HepG2 (cell line): Measurements from ENCODE around the gene CAPRIN1. TPM values are rescaled to one million over a fixed set of nuclear protein-coding genes. Genes with fewer than 3 reads are reported as not detected.

ENCODE experiments used
- AGO1 ChIP-seq: fragments of 200-400 bp; formaldehyde crosslinking; IDR thresholded peaks from 2 replicates; pipeline ENCODE4 v1.6.1; 2017; ENCODE audit warnings: mild to moderate bottlenecking, low read depth, low read length, moderate library complexity; ENCODE audit not compliant: poor library complexity, severe bottlenecking
- CHD4 ChIP-seq: fragments of 200-600 bp; sonication (generic); IDR thresholded peaks from 2 replicates; pipeline ENCODE4 v1.7.0; 2017; ENCODE audit warnings: mild to moderate bottlenecking, low read length, borderline replicate concordance
- IKZF1 ChIP-seq: fragments of 450-650 bp; IDR thresholded peaks from 2 replicates; pipeline ENCODE4 v1.7.1; 2016
- KDM5A ChIP-seq: fragments of 200-600 bp; sonication (generic); IDR thresholded peaks from 2 replicates; pipeline ENCODE4 v1.7.0; 2018; ENCODE audit warnings: antibody characterized with exemption, mild to moderate bottlenecking, low read length, borderline replicate concordance
- MTF2 ChIP-seq: sonication (generic); formaldehyde crosslinking; IDR thresholded peaks from 2 replicates; pipeline ENCODE4 v1.5.0; 2020; ENCODE audit warnings: missing genetic modification reagents, borderline replicate concordance
- STAT6 ChIP-seq: sonication (generic); formaldehyde crosslinking; IDR thresholded peaks from 2 replicates; pipeline ENCODE4 v1.4.0; 2020; ENCODE audit warnings: missing genetic modification reagents, mild to moderate bottlenecking, borderline replicate concordance
- TSC22D2 ChIP-seq: sonication (generic); formaldehyde crosslinking; IDR thresholded peaks from 2 replicates; pipeline ENCODE4 v1.5.1; 2020; ENCODE audit warnings: missing genetic modification reagents, mild to moderate bottlenecking, borderline replicate concordance
- ZFAT ChIP-seq: sonication (generic); formaldehyde crosslinking; conservative IDR thresholded peaks from 2 replicates; pipeline ENCODE4 v1.8.1; 2023; ENCODE audit warnings: missing genetic modification reagents, inconsistent platforms
- ZFY ChIP-seq: sonication (generic); formaldehyde crosslinking; IDR thresholded peaks from 2 replicates; pipeline ENCODE4 v1.4.0; 2020; ENCODE audit warnings: missing genetic modification reagents
- ZNF235 ChIP-seq: sonication (generic); formaldehyde crosslinking; IDR thresholded peaks from 2 replicates; pipeline ENCODE4 v1.8.1; 2023; ENCODE audit warnings: mild to moderate bottlenecking, missing genetic modification reagents, borderline replicate concordance
- ZNF431 ChIP-seq: sonication (generic); formaldehyde crosslinking; IDR thresholded peaks from 2 replicates; pipeline ENCODE4 v1.9.0; 2022; ENCODE audit warnings: missing genetic modification reagents, low read depth, mild to moderate bottlenecking, borderline replicate concordance
- ZNF451 ChIP-seq: sonication (generic); formaldehyde crosslinking; IDR thresholded peaks from 2 replicates; pipeline ENCODE4 v1.5.0; 2020; ENCODE audit warnings: mild to moderate bottlenecking, missing genetic modification reagents
- ZNF878 ChIP-seq: sonication (generic); formaldehyde crosslinking; IDR thresholded peaks from 2 replicates; pipeline ENCODE4 v1.8.1; 2023; ENCODE audit warnings: mild to moderate bottlenecking, missing genetic modification reagents, moderate library complexity
- polyA plus RNA-seq, 8 experiments: library from polyadenylated mRNA; depleted of rRNA in 3 of 8; stranded (reverse) in 7 of 8; unstranded in 1 of 8; fragments of >200 nt; fragmentation: Illumina TruSeq in 4 of 8; extraction: Trizol in 4 of 8; gene quantifications; 2 replicates each; pipeline versions ENCODE4 v1.2.1 to v1.2.3, GENCODE V29; 2011 to 2016; ENCODE audit warnings: low read depth in 4 of 8, missing spikeins in 1 of 8, mixed read lengths in 1 of 8; ENCODE audit not compliant: insufficient read depth in 1 of 8
- total RNA-seq, 5 experiments: library from RNA; depleted of rRNA; stranded (reverse); fragments of >200 nt; fragmentation: Illumina TruSeq; extraction: Trizol; gene quantifications; 2 replicates each; pipeline ENCODE4 v1.2.3, GENCODE V29; 2016; ENCODE audit warnings: low read depth in 1 of 5
- TF ChIP-seq, protein P1 (sequence below), 2 experiments: fragments of 450-650 bp in 1 of 2; sonication (generic) in 1 of 2; formaldehyde crosslinking in 1 of 2; IDR thresholded peaks; 2 replicates each; pipeline versions ENCODE4 v1.6.1 to v1.8.0; 2016 to 2022; ENCODE audit warnings: antibody characterized with exemption in 1 of 2, mild to moderate bottlenecking in 1 of 2, missing genetic modification reagents in 1 of 2
- TF ChIP-seq, protein P2 (sequence below): sonication (generic); formaldehyde crosslinking; IDR thresholded peaks from 2 replicates; pipeline ENCODE4 v1.8.1; 2022; ENCODE audit warnings: mild to moderate bottlenecking, missing genetic modification reagents

The CAPRIN1 gene
- total and polyA plus RNA-seq, 2 of the 13 experiments (the other 11 are each of a cell fraction or from before 2014, with no cell fraction given), result 114 to 162 TPM

DNA sequence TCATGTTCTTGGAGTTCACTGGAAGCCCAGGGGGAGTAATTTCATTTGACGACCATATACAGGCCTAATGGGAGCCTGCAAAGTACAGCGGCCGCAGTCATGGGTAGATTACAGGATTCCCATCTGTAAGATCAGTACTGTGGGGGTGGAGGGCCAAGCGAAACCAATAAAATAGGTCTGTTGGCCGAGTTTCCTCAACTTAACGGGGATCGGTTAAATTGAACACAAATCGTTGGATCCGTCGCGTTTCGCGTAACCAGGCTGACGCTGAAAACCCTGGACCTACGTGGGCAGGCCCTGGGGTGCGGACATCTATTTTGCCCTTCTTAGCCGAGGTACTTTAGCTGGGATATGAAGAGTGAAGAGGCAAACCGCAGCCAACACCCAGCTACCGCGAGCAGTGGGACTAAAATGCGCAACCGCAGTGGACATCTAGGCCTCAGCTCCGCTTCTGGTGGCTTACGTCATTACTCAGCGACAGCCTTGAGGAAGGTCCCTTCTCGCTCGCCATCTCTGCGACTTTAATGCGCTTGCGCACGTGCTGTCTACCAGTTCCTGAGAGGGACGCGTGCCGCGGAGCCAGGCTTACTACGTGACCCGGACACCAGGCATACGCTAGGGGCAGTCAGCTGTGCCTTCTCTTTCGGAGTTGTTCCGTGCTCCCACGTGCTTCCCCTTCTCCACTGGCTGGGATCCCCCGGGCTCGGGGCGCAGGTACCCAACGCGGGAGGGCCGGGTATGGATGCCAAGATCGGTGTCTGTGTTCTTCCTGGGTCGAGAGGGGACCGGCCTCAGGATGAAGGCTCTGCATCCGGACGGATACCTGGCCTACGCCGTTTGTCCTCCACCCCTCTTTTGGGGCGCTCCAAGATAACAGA lies 53.8 kb downstream of the CAPRIN1 start, which contains the start of gene NAT10 (continued):
- peak; percentile 80; the same call in 1 of the 2 replicates for TF ChIP-seq STAT6 (CRISPR knock-in tag)
- TF ChIP-seq ZNF878 (CRISPR knock-in tag), result no peak
- TF ChIP-seq ZNF235 (CRISPR knock-in tag), result no peak
- TF ChIP-seq CHD4, result no peak
- peak; percentile 79; the same call in 1 of the 2 replicates for TF ChIP-seq ZNF431 (CRISPR knock-in tag)
- TF ChIP-seq, protein P1, sequence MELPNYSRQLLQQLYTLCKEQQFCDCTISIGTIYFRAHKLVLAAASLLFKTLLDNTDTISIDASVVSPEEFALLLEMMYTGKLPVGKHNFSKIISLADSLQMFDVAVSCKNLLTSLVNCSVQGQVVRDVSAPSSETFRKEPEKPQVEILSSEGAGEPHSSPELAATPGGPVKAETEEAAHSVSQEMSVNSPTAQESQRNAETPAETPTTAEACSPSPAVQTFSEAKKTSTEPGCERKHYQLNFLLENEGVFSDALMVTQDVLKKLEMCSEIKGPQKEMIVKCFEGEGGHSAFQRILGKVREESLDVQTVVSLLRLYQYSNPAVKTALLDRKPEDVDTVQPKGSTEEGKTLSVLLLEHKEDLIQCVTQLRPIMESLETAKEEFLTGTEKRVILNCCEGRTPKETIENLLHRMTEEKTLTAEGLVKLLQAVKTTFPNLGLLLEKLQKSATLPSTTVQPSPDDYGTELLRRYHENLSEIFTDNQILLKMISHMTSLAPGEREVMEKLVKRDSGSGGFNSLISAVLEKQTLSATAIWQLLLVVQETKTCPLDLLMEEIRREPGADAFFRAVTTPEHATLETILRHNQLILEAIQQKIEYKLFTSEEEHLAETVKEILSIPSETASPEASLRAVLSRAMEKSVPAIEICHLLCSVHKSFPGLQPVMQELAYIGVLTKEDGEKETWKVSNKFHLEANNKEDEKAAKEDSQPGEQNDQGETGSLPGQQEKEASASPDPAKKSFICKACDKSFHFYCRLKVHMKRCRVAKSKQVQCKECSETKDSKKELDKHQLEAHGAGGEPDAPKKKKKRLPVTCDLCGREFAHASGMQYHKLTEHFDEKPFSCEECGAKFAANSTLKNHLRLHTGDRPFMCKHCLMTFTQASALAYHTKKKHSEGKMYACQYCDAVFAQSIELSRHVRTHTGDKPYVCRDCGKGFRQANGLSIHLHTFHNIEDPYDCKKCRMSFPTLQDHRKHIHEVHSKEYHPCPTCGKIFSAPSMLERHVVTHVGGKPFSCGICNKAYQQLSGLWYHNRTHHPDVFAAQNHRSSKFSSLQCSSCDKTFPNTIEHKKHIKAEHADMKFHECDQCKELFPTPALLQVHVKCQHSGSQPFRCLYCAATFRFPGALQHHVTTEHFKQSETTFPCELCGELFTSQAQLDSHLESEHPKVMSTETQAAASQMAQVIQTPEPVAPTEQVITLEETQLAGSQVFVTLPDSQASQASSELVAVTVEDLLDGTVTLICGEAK (IDR thresholded peaks at IDR 0.05), result no peak
- TF ChIP-seq, protein P1 (CRISPR knock-in tag; IDR thresholded peaks at IDR 0.05), result peak; percentile 89
- TF ChIP-seq AGO1, result no peak
- TF ChIP-seq ZNF451, result peak; percentile 61; the same call in 1 of the 2 replicates
- TF ChIP-seq ZFY (CRISPR knock-in tag), result peak; percentile 97
- TF ChIP-seq, protein P2, sequence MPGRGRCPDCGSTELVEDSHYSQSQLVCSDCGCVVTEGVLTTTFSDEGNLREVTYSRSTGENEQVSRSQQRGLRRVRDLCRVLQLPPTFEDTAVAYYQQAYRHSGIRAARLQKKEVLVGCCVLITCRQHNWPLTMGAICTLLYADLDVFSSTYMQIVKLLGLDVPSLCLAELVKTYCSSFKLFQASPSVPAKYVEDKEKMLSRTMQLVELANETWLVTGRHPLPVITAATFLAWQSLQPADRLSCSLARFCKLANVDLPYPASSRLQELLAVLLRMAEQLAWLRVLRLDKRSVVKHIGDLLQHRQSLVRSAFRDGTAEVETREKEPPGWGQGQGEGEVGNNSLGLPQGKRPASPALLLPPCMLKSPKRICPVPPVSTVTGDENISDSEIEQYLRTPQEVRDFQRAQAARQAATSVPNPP, result 0 out of 2 replicates have a peak, but pooled peaks have one; percentile 80
- TF ChIP-seq ZFAT (CRISPR knock-in tag), result no peak
- TF ChIP-seq MTF2, result no peak
- TF ChIP-seq TSC22D2 (CRISPR knock-in tag), result peak; percentile 67
- no peak for TF ChIP-seq IKZF1
- TF ChIP-seq KDM5A, result peak; percentile 95
